ENCODE results near the gene RABGAP1L. TPM values are rescaled to one million over a fixed set of nuclear protein-coding genes. Genes with fewer than 3 reads are reported as not detected.

RABGAP1L gene
- total RNA-seq, 1 donor from 2014 or later: 69.2 TPM

- TF ChIP-seq CTCF (IDR thresholded peaks at IDR 0.05; ENCODE audit: borderline replicate concordance): no peak
- no peaks in the 10 kb centered on the region for H3K9me3 ChIP-seq (replicated peaks)
- intact Hi-C loops (cut with micrococcal nuclease): no loop called here
- DNase-seq: no peak
- H3K4me1 ChIP-seq: no peaks in the 10 kb centered on the region
- H3K36me3 ChIP-seq: no peaks in the 10 kb centered on the region
- H3K27me3 ChIP-seq (ENCODE audit: low read depth): no peaks in the 10 kb centered on the region
- H3K27ac ChIP-seq (replicated peaks): no peak overlapping the region
- H3K4me3 ChIP-seq: no peak overlapping the region
These were observed 771.9 kb downstream of the RABGAP1L start for GRCh38 chr1:174931214-174931613.

GRCh38 chr1:174932587-174932986, 773.3 kb downstream of the RABGAP1L start:
- TF ChIP-seq CTCF (IDR thresholded peaks at IDR 0.05; ENCODE audit: borderline replicate concordance): no peak
- no peak for DNase-seq
- H3K27me3 ChIP-seq (ENCODE audit: low read depth): no peaks in the 10 kb centered on the region
- intact Hi-C loops (cut with micrococcal nuclease): no loop called here
- no peaks in the 10 kb centered on the region for H3K36me3 ChIP-seq
- no peak overlapping the region for H3K27ac ChIP-seq (replicated peaks)
- no peaks in the 10 kb centered on the region for H3K4me1 ChIP-seq
- no peaks in the 10 kb centered on the region for H3K9me3 ChIP-seq (replicated peaks)
- no peak overlapping the region for H3K4me3 ChIP-seq

- no peaks in the 10 kb centered on the region for H3K27me3 ChIP-seq (ENCODE audit: low read depth)
- no peaks in the 10 kb centered on the region for H3K36me3 ChIP-seq
- H3K9me3 ChIP-seq (replicated peaks): no peaks in the 10 kb centered on the region
- no peak overlapping the region for H3K27ac ChIP-seq (replicated peaks)
- TF ChIP-seq CTCF (IDR thresholded peaks at IDR 0.05; ENCODE audit: borderline replicate concordance): no peak
- H3K4me1 ChIP-seq: peaks cover 7% of the 10 kb centered on the region
- no peak for DNase-seq
- H3K4me3 ChIP-seq: no peak overlapping the region
- intact Hi-C loops (cut with micrococcal nuclease): no loop called here
These were observed 776.8 kb downstream of the RABGAP1L start for GRCh38 chr1:174935961-174936727.

GRCh38 chr1:174938281-174939007, 779.1 kb downstream of the RABGAP1L start:
- no peak for TF ChIP-seq CTCF (IDR thresholded peaks at IDR 0.05; ENCODE audit: borderline replicate concordance)
- peaks cover 24% of the 10 kb centered on the region for H3K4me1 ChIP-seq
- intact Hi-C loops (cut with micrococcal nuclease): no loop called here
- H3K9me3 ChIP-seq (replicated peaks): no peaks in the 10 kb centered on the region
- no peak overlapping the region for H3K4me3 ChIP-seq
- H3K27ac ChIP-seq (replicated peaks): no peak overlapping the region
- no peaks in the 10 kb centered on the region for H3K36me3 ChIP-seq
- DNase-seq: no peak
- no peaks in the 10 kb centered on the region for H3K27me3 ChIP-seq (ENCODE audit: low read depth)

- intact Hi-C loops (cut with micrococcal nuclease): no loop called here
These were observed 780.6 kb downstream of the RABGAP1L start for GRCh38 chr1:174939775-174940545.

More at GRCh38 chr1:174939775-174940545, 780.6 kb downstream of the RABGAP1L start:
- Histone ChIP-seq H3K4me1 (peaks cover 29% of the 10 kb centered on the region), H3K9me3 (replicated peaks) (no peaks in the 10 kb centered on the region), H3K4me3 (no peak overlapping the region), H3K36me3 (no peaks in the 10 kb centered on the region), H3K27ac (replicated peaks) (no peak overlapping the region), H3K27me3 (ENCODE audit: low read depth) (no peaks in the 10 kb centered on the region)
- no peak for TF ChIP-seq CTCF (IDR thresholded peaks at IDR 0.05; ENCODE audit: borderline replicate concordance)
- no peak for DNase-seq
